Left renal pelvis (tissue), 4 donors: ENCODE data around the gene NPAS2. TPM values are rescaled to one million over a fixed set of nuclear protein-coding genes. Genes with fewer than 3 reads are reported as not detected.

ENCODE experiments used
- DNase-seq, 4 donors: peaks; one replicate each; pipeline ENCODE4 v3.0.0-alpha.2; 2013; ENCODE audit warnings: low read depth in 4 of 4, low spot score in 3 of 4
- polyA plus RNA-seq, 4 donors: library from polyadenylated mRNA; unstranded; fragments of 120-200 nt; gene quantifications; one replicate each; pipeline ENCODE4 v1.2.1, GENCODE V29; 2013; ENCODE audit not compliant: insufficient read length in 4 of 4

Gene NPAS2
- polyA plus RNA-seq, 4 donors, result 14.4 to 15.3 (median 14.9) TPM

DNA sequence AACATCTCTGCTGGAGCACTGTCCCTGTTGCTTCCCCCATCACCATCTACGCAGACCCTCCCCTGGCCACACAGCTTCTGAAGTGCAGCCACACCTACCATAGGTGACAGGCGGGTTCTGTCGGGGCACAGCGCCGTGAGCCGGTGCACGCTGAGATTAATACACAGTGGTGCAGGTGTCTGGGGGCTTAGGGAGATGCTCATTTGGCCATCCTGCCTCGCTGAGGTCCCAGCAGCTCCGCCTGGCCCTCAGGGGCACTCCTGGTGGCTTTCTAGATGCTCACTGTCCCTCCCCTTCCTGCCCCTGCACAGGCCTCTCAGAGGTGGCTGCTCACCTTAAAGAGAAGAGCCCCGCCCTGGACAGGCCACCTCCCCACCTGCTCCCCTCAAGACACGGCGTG is 163.3 kb downstream of the NPAS2 start:
- DNase-seq, result no peak

DNA sequence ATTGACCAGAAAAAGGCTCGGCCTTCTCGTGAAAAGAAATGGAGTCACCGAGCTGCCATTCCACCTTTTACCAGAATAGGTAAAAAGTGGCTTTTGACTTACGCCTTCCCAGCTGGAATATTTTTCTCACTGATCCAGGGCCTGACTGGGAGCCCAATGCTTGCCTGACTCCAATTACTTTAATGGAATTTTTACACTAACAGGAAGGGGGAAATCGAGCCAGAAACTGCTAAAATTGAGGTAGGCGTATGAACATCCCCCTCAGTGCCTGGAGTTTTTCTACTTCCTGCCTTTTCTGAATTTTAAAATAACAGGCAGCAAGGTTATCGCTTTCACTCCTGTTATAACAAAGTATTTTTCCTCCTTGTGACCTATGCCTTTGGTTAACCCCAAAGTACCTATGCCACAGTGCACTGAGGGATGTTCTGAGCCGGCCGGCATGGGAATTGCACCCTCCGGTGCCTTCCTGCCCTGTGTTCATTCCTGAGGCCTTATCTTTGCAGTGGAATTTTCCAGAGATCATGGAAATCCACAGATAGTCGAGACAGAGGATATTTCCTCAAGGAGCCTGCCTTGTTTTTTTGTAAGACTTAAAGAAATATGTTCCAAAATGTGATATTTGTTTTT is 163.9 kb downstream of the NPAS2 start:
- DNase-seq, result no peak

DNA sequence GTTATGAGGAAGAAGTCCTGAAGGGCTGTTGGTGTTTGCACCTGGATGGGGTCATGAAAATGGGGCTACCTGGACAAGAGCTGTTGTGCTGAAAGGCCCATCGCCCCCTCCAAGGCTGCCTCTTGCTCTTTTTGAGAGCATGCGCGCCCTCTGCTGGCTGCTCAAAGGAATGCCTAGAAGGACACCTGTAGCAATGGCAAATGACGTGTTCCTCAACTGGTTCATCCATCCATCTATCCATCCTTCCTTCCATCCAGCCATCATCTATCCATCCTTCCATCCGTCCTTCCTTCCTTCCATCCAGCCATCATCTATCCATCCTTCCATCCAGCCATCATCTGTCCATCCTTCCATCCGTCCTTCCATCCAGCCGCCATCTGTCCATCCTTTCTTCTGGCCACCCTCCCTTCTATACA is 165.0 kb downstream of the NPAS2 start:
- no peak for DNase-seq

DNA sequence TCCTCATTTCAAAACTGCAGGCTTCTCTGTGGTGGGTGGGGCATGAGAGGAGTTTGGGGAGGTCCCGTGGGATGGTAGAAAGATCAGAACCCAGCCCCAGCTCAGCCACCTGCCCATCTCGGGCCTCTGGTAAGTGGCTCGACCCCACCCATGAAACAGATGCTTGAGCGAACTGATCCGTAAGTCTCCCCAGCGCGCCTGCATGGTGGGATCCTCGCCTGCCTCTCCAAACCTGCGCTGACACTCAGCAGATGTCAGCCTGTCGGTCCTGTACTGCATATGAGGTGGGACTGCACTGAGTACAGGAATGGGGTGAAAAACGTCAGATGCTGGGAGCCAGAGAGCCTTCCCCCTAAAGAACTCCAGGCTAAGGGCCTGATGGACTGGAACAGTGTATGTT is 166.2 kb downstream of the NPAS2 start:
- DNase-seq, result no peak

DNA sequence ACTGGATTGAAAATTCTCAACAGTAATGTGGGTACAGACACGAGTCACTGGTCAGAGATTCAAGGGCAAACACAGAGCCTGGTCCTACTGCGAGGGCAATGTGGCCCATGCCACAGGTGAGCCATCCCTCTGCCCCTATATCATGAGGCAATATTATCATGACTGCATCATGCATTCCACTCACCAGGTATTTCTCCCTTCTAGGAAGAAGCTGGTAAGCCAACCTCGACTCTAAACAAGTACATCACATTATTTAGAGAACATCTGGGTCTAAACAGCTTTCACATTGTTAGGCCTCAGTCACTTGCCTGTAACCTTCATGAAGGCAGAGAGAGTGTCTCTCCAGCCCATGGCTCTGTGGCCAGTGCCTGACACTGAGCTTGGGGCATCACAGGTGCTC is 167.6 kb downstream of the NPAS2 start:
- no peak for DNase-seq

DNA sequence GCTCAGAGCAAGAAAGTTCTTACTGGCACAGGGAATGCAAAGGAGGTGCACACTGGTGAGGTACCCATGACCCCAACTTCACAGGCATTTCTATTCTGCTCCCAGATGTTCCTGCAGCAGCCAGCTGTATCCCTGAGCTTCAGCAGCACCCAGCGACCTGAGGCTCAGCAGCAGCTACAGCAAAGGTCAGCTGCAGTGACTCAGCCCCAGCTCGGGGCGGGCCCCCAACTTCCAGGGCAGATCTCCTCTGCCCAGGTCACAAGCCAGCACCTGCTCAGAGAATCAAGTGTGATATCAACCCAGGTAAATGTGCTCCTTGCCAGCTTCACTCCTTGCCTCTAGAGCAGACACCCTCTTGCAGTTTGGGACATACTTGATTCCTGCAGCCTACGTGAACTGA is 168.0 kb downstream of the NPAS2 start:
- DNase-seq, result no peak

DNA sequence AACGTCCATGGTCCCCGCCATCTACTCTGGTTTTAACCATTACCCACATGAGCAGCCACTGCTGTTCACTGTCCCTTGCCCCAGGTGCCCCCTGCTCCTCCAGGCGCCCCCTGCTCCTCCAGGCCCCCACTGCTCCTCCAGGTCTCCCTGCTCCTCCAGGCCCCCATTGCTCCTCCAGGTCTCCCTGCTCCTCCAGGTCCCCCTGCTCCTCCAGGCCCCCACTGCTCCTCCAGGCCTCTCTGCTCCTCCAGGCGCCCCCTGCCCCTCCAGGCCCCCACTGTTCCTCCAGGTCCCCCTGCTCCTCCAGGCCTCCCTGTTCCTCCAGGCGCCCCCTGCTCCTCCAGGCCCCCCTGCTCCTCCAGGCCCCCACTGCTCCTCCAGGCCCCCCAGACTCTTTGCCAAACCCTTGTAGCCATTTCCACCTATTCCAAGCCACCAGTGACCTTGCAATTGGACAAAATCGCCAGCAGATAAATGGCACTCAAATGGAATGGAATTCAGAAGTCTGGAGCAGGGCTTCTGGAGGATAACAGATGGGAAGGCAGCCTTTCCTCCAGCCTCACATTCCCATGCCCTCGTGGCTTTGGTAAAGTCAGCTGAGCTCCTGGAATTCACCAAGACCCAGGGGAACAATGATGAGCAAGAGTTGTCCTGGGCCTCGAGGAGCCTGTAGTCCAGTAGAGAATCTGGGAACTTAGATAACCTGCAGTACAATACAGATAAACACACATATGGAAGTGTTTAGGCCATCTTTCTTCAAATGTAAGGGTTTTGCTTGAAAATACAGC is 168.9 kb downstream of the NPAS2 start:
- no peak for DNase-seq

DNA sequence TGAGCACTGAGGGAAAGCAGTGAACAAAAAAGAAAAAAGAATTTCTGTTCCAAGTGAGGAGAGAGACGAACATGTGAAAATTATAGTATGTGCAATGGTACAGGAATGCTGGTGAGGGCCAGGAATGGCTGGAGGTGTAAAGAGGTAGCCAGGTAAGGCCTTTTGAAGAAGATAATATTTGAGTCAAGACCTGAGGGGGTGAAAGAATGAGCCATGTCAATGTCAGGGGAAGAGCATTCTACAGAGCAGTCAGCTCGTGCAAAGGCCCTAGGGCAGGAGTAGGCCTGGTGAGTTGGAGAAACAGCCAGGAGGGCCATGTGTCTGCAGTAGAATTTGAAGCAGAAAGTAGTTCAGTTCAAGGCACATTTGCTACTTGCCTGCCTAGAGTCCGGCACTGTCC is 169.7 kb downstream of the NPAS2 start:
- DNase-seq, result no peak

DNA sequence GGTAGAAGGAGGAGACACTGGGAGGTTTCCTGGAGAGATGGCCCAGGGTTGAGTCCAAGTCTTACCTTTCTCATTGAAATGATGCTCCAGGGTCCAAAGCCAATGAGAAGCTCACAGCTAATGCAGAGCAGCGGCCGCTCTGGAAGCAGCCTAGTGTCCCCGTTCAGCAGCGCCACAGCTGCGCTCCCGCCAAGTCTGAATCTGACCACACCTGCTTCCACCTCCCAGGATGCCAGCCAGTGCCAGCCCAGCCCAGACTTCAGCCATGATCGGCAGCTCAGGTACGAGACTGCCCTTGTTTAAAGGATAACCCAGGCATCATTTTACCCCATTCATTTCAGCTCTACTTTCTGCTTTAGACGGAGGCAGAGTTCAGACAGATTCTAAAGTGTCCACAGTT is 170.2 kb downstream of the NPAS2 start:
- DNase-seq, result no peak

DNA sequence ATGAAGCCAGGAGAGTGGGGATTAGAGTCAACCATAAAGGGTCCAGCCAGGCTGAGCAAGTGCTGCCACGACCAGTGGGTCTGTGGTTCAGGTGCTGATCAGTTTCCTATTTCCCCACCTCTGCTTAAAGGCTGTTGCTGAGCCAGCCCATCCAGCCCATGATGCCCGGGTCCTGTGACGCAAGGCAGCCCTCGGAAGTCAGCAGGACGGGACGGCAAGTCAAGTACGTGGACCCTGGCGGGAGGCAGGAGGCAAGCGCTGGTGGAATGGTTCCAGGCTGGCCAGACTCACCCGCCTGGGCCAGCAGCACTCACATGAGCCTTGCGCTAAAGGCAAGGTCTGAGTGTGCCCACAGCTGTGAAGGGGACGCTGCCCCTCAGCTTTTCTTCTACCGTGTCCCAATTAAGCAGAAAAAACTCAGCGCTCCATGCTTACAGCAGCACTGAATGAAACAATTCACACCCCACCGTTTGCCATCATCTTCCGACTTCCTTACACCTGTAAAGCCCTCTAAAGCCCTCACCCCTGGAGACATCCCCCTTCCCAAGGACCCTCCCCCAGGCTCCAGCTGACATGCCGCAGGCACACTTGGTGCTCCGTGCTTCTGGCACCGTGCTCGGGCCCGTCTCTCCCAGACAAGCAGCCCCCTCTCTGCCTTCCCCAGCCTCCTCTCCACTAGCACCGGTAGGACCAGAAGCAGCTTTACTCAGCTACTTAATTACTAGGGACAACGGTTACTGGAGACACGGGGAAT is 170.9 kb downstream of the NPAS2 start:
- no peak for DNase-seq

DNA sequence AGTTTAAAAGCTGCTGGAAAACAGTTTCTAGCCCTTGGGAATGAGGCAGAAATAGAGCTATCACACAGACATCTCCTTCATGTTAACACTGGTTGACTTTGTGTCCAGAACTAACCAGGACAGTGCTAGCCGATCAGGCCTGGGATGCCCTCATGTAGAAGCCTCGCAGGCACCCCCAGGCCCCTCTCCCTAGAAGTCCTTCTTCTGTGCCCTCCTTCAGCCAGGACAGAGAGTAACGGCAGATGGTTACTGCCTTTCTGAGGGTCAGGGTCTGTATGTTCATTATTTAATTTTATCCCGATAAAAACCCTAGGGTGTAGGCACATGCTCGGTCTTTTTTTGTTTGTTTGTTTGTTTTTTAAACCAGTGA is 171.4 kb downstream of the NPAS2 start:
- DNase-seq, result no peak

DNA sequence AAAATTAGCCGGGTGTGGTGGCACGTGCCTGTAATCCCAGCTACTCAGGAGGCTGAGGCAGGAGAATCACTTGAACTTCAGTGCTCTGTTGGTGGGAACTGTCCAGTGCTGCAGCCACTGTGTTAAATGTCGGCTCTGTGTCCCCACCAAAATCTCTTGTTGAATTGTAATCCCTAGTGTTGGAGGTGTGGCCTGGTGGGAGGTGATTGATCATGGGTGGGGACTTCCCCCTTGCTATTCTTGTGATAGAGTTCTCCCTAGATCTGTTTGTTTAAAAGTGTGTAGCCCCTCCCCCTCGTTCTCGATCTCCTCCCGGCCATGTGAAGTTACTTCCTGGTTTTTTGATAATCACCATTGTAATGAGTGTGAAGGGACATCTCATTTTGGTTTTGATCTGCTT is 172.3 kb downstream of the NPAS2 start:
- no peak for DNase-seq

DNA sequence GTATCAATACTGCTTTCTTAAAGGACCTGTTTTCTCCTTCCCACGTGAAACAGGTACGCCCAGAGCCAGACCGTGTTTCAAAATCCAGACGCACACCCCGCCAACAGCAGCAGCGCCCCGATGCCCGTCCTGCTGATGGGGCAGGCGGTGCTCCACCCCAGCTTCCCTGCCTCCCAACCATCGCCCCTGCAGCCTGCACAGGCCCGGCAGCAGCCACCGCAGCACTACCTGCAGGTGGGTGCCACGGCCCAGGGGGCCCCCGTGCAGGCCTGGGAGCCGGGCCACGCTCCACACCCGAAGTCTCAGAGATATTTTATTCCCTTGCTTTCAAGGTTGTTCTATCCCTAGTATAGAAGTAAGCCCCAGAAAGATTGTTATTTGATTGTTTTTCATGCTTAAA is 173.4 kb downstream of the NPAS2 start:
- DNase-seq, result no peak

DNA sequence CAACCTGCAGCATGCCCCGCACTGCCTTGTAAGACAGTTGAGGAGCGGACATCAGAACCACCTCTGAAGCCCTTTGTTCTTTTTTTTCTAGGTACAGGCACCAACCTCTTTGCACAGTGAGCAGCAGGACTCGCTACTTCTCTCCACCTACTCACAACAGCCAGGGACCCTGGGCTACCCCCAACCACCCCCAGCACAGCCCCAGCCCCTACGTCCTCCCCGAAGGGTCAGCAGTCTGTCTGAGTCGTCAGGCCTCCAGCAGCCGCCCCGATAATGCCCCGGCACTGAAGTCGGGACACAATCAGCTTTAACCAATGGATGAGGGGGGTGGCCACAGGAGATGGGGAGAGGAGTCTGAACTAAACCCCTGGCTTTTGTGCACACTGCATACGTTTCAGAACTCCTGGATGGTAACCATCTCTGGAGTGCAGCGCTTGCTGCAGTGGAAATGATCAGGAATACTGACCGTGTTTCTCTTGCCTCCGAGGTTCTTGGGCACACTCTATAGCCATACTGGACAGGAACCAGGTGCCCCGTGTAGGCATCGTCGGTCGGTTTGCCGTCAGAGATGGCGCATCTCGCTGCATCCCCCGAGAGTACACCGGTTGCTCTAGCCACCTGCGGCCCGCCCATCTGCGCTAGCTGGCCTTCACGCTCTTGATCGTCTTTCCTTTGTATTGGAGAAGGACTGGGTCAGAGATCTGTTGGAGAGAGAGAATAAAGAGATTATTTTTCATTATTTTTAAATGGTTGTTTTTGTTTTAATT is 175.6 kb downstream of the NPAS2 start:
- no peak for DNase-seq

DNA sequence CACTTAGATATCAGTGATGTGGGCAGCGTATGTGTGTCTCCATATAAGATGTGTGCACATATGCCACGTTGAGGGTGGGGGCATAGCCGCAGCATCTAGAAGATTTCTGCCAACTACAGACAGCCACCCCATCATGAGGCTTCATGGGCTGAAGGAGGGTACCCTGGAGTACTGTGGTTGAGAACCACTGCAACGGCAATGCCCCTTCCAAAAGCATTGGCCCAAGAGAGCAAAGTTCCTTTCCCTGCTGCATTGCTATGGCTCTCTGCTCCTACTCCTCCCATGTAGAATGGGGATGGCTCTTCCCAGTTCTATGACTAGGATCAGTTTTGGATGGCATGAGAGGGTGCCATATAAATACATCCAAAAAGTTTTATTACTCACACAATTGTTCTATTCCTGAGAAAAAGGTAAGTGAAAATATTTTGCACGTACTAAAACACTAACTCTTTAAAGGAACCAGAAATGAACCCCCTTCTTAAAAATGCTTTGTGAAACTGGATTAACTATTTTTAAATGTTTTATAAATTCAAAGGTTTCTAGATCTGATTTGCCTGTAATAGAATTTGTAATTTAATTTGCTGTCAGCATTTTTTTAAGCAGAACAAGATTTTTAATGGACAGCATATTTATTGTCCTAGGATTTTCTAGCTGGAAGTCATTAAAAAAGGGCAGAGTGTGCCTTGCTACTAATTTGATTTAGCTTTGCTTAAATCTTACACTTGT is 177.7 kb downstream of the NPAS2 start:
- DNase-seq, result no peak

DNA sequence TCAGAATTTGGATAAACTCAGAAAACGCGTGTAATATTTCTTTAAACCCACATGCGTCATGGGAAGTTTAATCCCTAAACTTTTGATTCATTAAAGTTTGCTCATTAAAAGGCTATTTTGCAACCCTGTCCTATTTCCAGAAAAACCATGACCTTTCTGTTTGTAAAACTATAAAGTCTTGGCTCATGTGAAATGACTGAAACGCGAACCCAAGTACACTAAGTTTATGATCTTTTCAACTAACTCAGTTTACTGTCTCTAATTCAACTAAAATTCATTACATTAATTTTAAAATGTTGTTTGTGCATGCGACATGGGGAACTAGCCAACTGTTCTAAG is 178.3 kb downstream of the NPAS2 start:
- no peak for DNase-seq

DNA sequence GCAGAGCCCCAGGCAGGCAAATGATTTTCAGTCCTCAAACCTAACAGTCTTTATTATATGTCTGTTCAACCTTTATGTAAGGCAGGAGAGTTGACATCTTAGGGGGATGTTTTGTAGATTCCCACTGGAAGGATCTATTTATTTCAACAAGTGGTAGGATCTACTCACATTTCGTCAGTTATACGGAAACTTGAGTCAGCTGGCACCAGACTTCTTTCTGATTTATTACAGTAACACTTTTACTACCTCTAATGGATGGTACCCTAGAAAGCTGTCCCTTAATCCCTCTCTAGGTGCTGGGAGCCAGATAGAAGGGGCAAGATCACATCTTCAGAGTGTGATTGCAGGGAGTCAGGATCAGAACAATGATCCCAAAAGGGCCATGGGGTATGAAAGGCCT is 180.1 kb downstream of the NPAS2 start:
- no peak for DNase-seq

DNA sequence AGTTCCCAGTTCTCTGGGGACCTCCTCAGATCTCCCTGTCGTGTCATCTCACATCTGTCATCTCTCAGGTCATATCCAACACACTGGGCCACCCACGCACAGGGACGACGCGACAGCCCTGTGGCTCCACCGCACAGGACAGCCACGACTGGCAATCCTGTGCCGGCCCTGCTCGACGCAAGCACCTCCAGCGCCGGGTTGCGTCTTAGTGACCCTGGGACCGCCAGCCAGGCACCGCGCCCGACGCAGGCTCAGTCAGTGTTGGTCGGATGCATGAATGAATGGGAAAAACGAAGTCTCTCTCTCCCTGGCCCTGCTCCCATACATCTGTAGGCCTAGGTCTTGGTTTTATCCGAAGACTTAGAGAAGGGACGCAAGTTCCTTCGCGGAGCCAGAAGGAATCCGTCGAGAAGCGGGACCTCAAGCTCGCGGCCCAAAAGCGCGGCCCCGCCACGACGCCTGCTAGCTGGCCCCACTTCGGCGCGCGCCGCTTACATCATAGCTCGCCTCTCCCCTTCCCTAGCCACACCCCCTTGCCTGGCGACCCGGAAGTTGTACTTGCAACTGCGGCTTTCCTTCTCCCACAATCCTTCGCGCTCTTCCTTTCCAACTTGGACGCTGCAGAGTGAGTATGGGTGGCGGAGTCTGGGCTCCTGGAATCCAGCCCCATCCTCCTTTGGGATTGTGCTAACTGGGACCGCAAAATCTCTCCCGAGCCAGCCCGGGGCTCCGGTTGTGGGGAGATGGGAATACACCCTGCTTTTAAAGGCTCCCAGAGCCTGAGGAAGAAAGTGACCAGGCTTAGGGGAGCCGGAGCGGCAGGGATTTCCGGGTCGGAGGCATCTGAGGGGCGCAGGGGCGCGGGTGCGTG is 182.0 kb downstream of the NPAS2 start, which contains the start of gene RPL31:
Gene RPL31 (plus strand): TSS at position 599 of the 871 bp plus-strand sequence. CDS start 413 bp downstream, outside the sequence.
- DNase-seq, result peak; percentile 92 to 96 (median 94)

DNA sequence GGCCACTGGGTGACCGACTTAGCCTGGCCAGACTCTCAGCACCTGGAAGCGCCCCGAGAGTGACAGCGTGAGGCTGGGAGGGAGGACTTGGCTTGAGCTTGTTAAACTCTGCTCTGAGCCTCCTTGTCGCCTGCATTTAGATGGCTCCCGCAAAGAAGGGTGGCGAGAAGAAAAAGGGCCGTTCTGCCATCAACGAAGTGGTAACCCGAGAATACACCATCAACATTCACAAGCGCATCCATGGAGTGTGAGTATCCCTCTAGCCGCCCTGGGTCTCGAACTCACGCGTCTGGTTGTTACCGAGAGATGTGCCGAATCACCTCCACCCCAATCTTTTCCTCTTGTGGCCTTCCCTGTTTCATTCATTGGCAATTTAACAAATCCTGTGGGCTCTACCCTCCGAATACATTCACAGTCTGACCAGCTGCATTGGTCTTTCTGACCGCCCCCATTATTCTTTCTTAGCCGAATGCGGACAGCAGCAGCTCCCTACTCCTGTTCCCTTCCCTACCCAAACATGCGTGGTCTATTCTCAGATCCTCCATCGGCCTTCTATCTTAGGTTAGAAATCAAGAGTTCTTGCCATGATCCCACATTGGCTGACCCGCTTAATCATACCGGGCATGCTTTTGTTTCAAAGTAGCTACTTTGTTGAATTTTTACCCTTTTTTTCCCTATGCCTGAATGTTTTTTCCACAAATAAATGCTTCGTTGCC is 182.8 kb downstream of the NPAS2 start:
- no peak for DNase-seq
